Fibroblast of lung (primary cell): Measurements from ENCODE around the gene MDFIC2. TPM values are rescaled to one million over a fixed set of nuclear protein-coding genes. Genes with fewer than 3 reads are reported as not detected.
A peak's percentile ranks its signal among the peaks of the same experiment; 100 is the strongest.

Experiments
- DNase-seq, 2 donors: peaks; one replicate each; pipeline versions ENCODE4 v3.0.0 to v3.0.0-alpha.2; 2010; ENCODE audit warnings: low read depth in 2 of 2
- H2AFZ ChIP-seq: 2 replicates; pipeline ENCODE4 v1.5.1; 2012; ENCODE audit warnings: low read length, control low read depth, inconsistent platforms
- H3K27ac ChIP-seq: 2 replicates; pipeline ENCODE4 v1.5.1; 2011; ENCODE audit warnings: low read length, control low read depth; ENCODE audit not compliant: insufficient read depth
- H3K27me3 ChIP-seq: 2 replicates; pipeline ENCODE4 v1.5.1; 2011; ENCODE audit warnings: mild to moderate bottlenecking, low read length; ENCODE audit not compliant: control insufficient read depth, insufficient read depth
- H3K36me3 ChIP-seq: 2 replicates; pipeline ENCODE4 v1.5.1; 2011; ENCODE audit warnings: low read length; ENCODE audit not compliant: control insufficient read depth, insufficient read depth
- H3K4me1 ChIP-seq: 2 replicates; pipeline ENCODE4 v1.5.1; 2011; ENCODE audit warnings: low read length; ENCODE audit not compliant: control insufficient read depth, insufficient read depth; ENCODE audit errors: extremely low read depth
- H3K4me2 ChIP-seq: 2 replicates; pipeline ENCODE4 v1.5.1; 2011; ENCODE audit warnings: low read length, control low read depth; ENCODE audit not compliant: insufficient read depth; ENCODE audit errors: extremely low read depth
- H3K4me3 ChIP-seq, 4 experiments: fragments of 200-600 bp in 1 of 4; sonication (generic) in 1 of 4; replicated peaks in 1 of 4; 2 replicates each; pipeline ENCODE4 v1.5.1; 2011 to 2016; ENCODE audit warnings: low read length in 4 of 4, low read depth in 3 of 4, mild to moderate bottlenecking in 3 of 4, control low read depth in 2 of 4, inconsistent platforms in 1 of 4, mixed read lengths in 1 of 4; ENCODE audit not compliant: insufficient read depth in 1 of 4; ENCODE audit errors: control extremely low read depth in 1 of 4
- H3K79me2 ChIP-seq: 2 replicates; pipeline ENCODE4 v1.5.1; 2012; ENCODE audit warnings: mild to moderate bottlenecking, low read length, inconsistent platforms; ENCODE audit not compliant: control insufficient read depth, insufficient read depth
- H3K9ac ChIP-seq: 2 replicates; pipeline ENCODE4 v1.5.1; 2011; ENCODE audit warnings: mild to moderate bottlenecking, low read length, control low read depth; ENCODE audit not compliant: insufficient read depth
- H3K9me3 ChIP-seq: 2 replicates; pipeline ENCODE4 v1.5.1; 2012; ENCODE audit warnings: low read depth, low read length; ENCODE audit not compliant: control insufficient read depth, insufficient read depth
- H4K20me1 ChIP-seq: 2 replicates; pipeline ENCODE4 v1.5.1; 2011; ENCODE audit warnings: low read length; ENCODE audit not compliant: control insufficient read depth, insufficient read depth; ENCODE audit errors: extremely low read depth
- EZH2 ChIP-seq: IDR thresholded peaks from 2 replicates; pipeline ENCODE4 v1.5.1; 2012; ENCODE audit warnings: low read length, control low read depth, mild to moderate bottlenecking; ENCODE audit errors: missing control alignments
- polyA plus RNA-seq, 2 donors: library from polyadenylated mRNA; depleted of rRNA in 1 of 2; stranded (reverse) in 1 of 2; unstranded in 1 of 2; fragments of >200 nt; gene quantifications; 2 replicates each; pipeline ENCODE4 v1.2.1, GENCODE V29; 2011 to 2012; ENCODE audit warnings: missing spikeins in 1 of 2
- total RNA-seq: library from RNA; depleted of rRNA; stranded (reverse); fragments of >200 nt; gene quantifications from 2 replicates; pipeline ENCODE4 v1.2.1, GENCODE V29; 2014
- TF ChIP-seq, protein P1 (sequence below), 2 donors: IDR thresholded peaks in 1 of 2; conservative IDR thresholded peaks in 1 of 2; 1 replicate in 1 of 2; 2 replicates in 1 of 2; pipeline ENCODE4 v1.5.1; 2011 to 2012; ENCODE audit warnings: low read length in 2 of 2, control low read depth in 1 of 2, inconsistent platforms in 1 of 2, low read depth in 1 of 2, mild to moderate bottlenecking in 1 of 2

MDFIC2 gene
- total and polyA plus RNA-seq, 2 donors (not counting 1 experiment from before 2014, with no cell fraction given), result not detected

DNA sequence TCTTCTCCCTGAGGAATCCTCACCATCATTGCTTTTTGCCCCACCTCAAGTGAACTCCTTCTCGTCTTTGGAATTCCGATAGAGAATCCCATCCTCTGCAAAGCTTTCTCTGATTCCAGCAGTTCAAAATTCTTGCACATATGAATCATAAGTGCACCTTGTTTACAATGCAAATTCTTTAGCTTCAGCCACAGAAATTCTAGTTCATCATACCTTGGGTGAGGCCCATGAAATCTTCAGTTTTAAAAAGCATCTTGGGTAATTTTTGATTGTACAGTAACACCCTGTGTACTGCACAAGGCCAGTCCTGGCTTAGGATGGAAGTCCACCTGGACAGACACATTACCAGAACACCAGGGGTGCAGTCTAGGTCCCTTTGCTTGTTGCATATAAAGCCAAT lies 30.8 kb downstream of the MDFIC2 start:
- no peaks in the 10 kb centered on the region for H3K79me2 ChIP-seq
- TF ChIP-seq, protein P1, sequence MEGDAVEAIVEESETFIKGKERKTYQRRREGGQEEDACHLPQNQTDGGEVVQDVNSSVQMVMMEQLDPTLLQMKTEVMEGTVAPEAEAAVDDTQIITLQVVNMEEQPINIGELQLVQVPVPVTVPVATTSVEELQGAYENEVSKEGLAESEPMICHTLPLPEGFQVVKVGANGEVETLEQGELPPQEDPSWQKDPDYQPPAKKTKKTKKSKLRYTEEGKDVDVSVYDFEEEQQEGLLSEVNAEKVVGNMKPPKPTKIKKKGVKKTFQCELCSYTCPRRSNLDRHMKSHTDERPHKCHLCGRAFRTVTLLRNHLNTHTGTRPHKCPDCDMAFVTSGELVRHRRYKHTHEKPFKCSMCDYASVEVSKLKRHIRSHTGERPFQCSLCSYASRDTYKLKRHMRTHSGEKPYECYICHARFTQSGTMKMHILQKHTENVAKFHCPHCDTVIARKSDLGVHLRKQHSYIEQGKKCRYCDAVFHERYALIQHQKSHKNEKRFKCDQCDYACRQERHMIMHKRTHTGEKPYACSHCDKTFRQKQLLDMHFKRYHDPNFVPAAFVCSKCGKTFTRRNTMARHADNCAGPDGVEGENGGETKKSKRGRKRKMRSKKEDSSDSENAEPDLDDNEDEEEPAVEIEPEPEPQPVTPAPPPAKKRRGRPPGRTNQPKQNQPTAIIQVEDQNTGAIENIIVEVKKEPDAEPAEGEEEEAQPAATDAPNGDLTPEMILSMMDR (conservative IDR thresholded peaks at IDR 0.05 in 1 of 2, IDR thresholded peaks at IDR 0.05 in 1 of 2; ENCODE audit: low read depth in 1 of 2, low read length in 2 of 2), result no peak
- TF ChIP-seq EZH2, result no peak
- no peak overlapping the region for H3K4me2 ChIP-seq
- no peaks in the 10 kb centered on the region for H4K20me1 ChIP-seq
- no peaks in the 10 kb centered on the region for H3K36me3 ChIP-seq
- H3K4me3 ChIP-seq, result no peak overlapping the region
- H3K27me3 ChIP-seq, result no peaks in the 10 kb centered on the region
- no peaks in the 10 kb centered on the region for H3K4me1 ChIP-seq
- H3K27ac ChIP-seq, result no peak overlapping the region
- no peaks in the 10 kb centered on the region for H3K9me3 ChIP-seq
- H3K9ac ChIP-seq, result no peak overlapping the region
- peak in 1 of 2 donors; percentile 72 for DNase-seq
- no peak overlapping the region for H2AFZ ChIP-seq

DNA sequence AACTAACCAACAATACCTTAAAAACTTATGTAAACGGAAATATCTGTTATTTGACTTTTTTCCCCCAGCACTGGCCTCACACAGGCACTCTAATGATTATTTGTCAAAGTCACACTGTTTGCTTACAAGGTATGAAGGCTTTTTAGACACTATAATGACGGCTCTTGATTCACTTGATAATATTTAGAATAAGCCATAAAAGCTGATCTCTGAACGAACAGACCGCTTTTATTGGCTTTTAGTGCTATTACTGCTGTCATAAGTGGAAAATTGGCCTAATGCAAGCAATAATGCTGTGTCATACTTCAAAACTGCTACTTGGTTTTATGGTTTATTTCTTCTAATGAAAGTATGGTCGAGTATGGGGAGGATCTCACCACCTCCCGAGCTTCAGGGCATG lies 35.1 kb downstream of the MDFIC2 start:
- H4K20me1 ChIP-seq, result no peaks in the 10 kb centered on the region
- no peak overlapping the region for H3K27ac ChIP-seq
- no peaks in the 10 kb centered on the region for H3K27me3 ChIP-seq
- H3K4me3 ChIP-seq, result no peak overlapping the region
- no peak for TF ChIP-seq EZH2
- TF ChIP-seq, protein P1 (conservative IDR thresholded peaks at IDR 0.05 in 1 of 2, IDR thresholded peaks at IDR 0.05 in 1 of 2; ENCODE audit: low read depth in 1 of 2, low read length in 2 of 2), result no peak
- no peak for DNase-seq
- H3K4me1 ChIP-seq, result no peaks in the 10 kb centered on the region
- no peak overlapping the region for H3K9ac ChIP-seq
- no peak overlapping the region for H3K4me2 ChIP-seq
- H3K36me3 ChIP-seq, result no peaks in the 10 kb centered on the region
- H3K9me3 ChIP-seq, result no peaks in the 10 kb centered on the region
- H2AFZ ChIP-seq, result no peak overlapping the region
- H3K79me2 ChIP-seq, result no peaks in the 10 kb centered on the region

GRCh38 chr3:70276901-70277300 lies 35.5 kb downstream of the MDFIC2 start:
- Histone ChIP-seq H3K4me3 (no peak overlapping the region), H3K9me3 (no peaks in the 10 kb centered on the region), H3K4me2 (no peak overlapping the region), H3K79me2 (no peaks in the 10 kb centered on the region), H2AFZ (no peak overlapping the region), H3K27me3 (no peaks in the 10 kb centered on the region), H3K27ac (no peak overlapping the region), H3K4me1 (no peaks in the 10 kb centered on the region), H4K20me1 (no peaks in the 10 kb centered on the region), H3K9ac (no peak overlapping the region), H3K36me3 (no peaks in the 10 kb centered on the region)
- no peak for DNase-seq
- TF ChIP-seq EZH2, result no peak
- TF ChIP-seq, protein P1 (conservative IDR thresholded peaks at IDR 0.05 in 1 of 2, IDR thresholded peaks at IDR 0.05 in 1 of 2; ENCODE audit: low read depth in 1 of 2, low read length in 2 of 2), result no peak
